ENCODE data around the gene PALM.

- TF ChIP-seq, protein P1, sequence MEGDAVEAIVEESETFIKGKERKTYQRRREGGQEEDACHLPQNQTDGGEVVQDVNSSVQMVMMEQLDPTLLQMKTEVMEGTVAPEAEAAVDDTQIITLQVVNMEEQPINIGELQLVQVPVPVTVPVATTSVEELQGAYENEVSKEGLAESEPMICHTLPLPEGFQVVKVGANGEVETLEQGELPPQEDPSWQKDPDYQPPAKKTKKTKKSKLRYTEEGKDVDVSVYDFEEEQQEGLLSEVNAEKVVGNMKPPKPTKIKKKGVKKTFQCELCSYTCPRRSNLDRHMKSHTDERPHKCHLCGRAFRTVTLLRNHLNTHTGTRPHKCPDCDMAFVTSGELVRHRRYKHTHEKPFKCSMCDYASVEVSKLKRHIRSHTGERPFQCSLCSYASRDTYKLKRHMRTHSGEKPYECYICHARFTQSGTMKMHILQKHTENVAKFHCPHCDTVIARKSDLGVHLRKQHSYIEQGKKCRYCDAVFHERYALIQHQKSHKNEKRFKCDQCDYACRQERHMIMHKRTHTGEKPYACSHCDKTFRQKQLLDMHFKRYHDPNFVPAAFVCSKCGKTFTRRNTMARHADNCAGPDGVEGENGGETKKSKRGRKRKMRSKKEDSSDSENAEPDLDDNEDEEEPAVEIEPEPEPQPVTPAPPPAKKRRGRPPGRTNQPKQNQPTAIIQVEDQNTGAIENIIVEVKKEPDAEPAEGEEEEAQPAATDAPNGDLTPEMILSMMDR (IDR thresholded peaks at IDR 0.05): no peak
- TF ChIP-seq EZH2 (IDR thresholded peaks at IDR 0.05) (no peak), EZH2phosphoT487 (IDR thresholded peaks at IDR 0.05) (no peak)
These were observed 85.1 kb downstream of the PALM start for GRCh38 chr19:793806-794205.
